ENCODE measurements around the gene SYT4. TPM values are rescaled to one million over a fixed set of nuclear protein-coding genes. Genes with fewer than 3 reads are reported as not detected.

SYT4 gene
- polyA plus RNA-seq, 1 of the 3 experiments (the other 2 are of a cell fraction) = 0.44 TPM

- H3K4me3 ChIP-seq (ENCODE audit: low read depth in 2 of 2, low read length in 1 of 2) = no peak overlapping the region
- CTCF ChIA-PET = interaction anchor here (0.5 kb wide), 1 partner anchor 1063 kb away, joined by 3 read pairs; no protein-coding TSS in a partner anchor
- H3K4me2 ChIP-seq = no peak overlapping the region
- H3K79me2 ChIP-seq (ENCODE audit: insufficient read depth) = no peaks in the 10 kb centered on the region
- H2AFZ ChIP-seq (ENCODE audit: low read depth) = no peak overlapping the region
- DNase-seq = no peak
- POLR2A ChIA-PET = no interaction called here
- no peaks in the 10 kb centered on the region for H3K4me1 ChIP-seq (ENCODE audit: control insufficient read depth in 1 of 2, insufficient read depth in 2 of 2, low read depth in 1 of 2, low read length in 1 of 2)
- 50% methylated on average over 2 of the region's 2 CpGs for WGBS (ENCODE audit: low lambda C conversion rate)
- no peaks in the 10 kb centered on the region for H3K27me3 ChIP-seq (ENCODE audit: insufficient read depth)
- H3K9me3 ChIP-seq = no peaks in the 10 kb centered on the region; the same call in 1 of the 2 replicates
- H3K9me2 ChIP-seq = no peaks in the 10 kb centered on the region
- H4K20me1 ChIP-seq (ENCODE audit: insufficient read depth) = no peaks in the 10 kb centered on the region
- H3K27ac ChIP-seq (ENCODE audit: low read depth in 2 of 2, low read length in 1 of 2) = no peak overlapping the region
- no peaks in the 10 kb centered on the region for H3K36me3 ChIP-seq (replicated peaks in 1 of 2; ENCODE audit: control insufficient read depth in 1 of 2, insufficient read depth in 2 of 2, low read length in 1 of 2)
- no peaks in the 10 kb centered on the region for H3F3A ChIP-seq (replicated peaks; ENCODE audit: insufficient read depth)
- TF ChIP-seq RXRA (IDR thresholded peaks at IDR 0.05; ENCODE audit: borderline replicate concordance, low read depth) (no peak), FOXM1 (IDR thresholded peaks at IDR 0.05; ENCODE audit: low read depth) (no peak), EZH2phosphoT487 (IDR thresholded peaks at IDR 0.05; ENCODE audit: borderline replicate concordance, low read depth) (no peak), MAX (IDR thresholded peaks at IDR 0.05; ENCODE audit: low read depth) (no peak), PBX3 (IDR thresholded peaks at IDR 0.05) (no peak), POLR2AphosphoS5 (IDR thresholded peaks at IDR 0.05; ENCODE audit: low read depth, low read length) (no peak)
- H3K9ac ChIP-seq = no peak overlapping the region
Measured at GRCh38 chr18:43236921-43237320, 40.4 kb downstream of the SYT4 start.

- 37% methylated on average over 2 of the region's 2 CpGs for WGBS (ENCODE audit: low lambda C conversion rate)
- Histone ChIP-seq H3K9me3 (no peaks in the 10 kb centered on the region), H3K27ac (ENCODE audit: low read depth in 2 of 2, low read length in 1 of 2) (no peak overlapping the region), H3K9me2 (no peaks in the 10 kb centered on the region), H2AFZ (ENCODE audit: low read depth) (no peak overlapping the region), H3F3A (replicated peaks; ENCODE audit: insufficient read depth) (no peaks in the 10 kb centered on the region), H3K27me3 (ENCODE audit: insufficient read depth) (no peaks in the 10 kb centered on the region), H3K79me2 (ENCODE audit: insufficient read depth) (no peaks in the 10 kb centered on the region), H4K20me1 (ENCODE audit: insufficient read depth) (no peaks in the 10 kb centered on the region), H3K4me1 (ENCODE audit: control insufficient read depth in 1 of 2, insufficient read depth in 2 of 2, low read depth in 1 of 2, low read length in 1 of 2) (no peaks in the 10 kb centered on the region), H3K4me2 (no peak overlapping the region), H3K36me3 (replicated peaks in 1 of 2; ENCODE audit: control insufficient read depth in 1 of 2, insufficient read depth in 2 of 2, low read length in 1 of 2) (no peaks in the 10 kb centered on the region), H3K4me3 (ENCODE audit: low read depth in 2 of 2, low read length in 1 of 2) (no peak overlapping the region), H3K9ac (no peak overlapping the region)
- TF ChIP-seq NFIC (IDR thresholded peaks at IDR 0.05; ENCODE audit: borderline replicate concordance) = no peak
- TF ChIP-seq RCOR1 (IDR thresholded peaks at IDR 0.05; ENCODE audit: low read length) = no peak
- no peak for TF ChIP-seq SMC3 (IDR thresholded peaks at IDR 0.05; ENCODE audit: low read depth, low read length)
- TF ChIP-seq YY1 (IDR thresholded peaks at IDR 0.05; ENCODE audit: low read depth) = no peak
- TF ChIP-seq CHD2 (IDR thresholded peaks at IDR 0.05; ENCODE audit: low read length, partially characterized antibody) = no peak
- TF ChIP-seq RAD21 (IDR thresholded peaks at IDR 0.05; ENCODE audit: low read length) = no peak
- no peak for TF ChIP-seq GATA2 (CRISPR knock-in tag; IDR thresholded peaks at IDR 0.05)
- no peak for TF ChIP-seq FOXM1 (IDR thresholded peaks at IDR 0.05; ENCODE audit: low read depth)
- no peak for TF ChIP-seq MEF2A (IDR thresholded peaks at IDR 0.05; ENCODE audit: borderline replicate concordance, low read depth)
- no peak for TF ChIP-seq CTCF (IDR thresholded peaks at IDR 0.05)
- DNase-seq = no peak
- POLR2A ChIA-PET = no interaction called here
- CTCF ChIA-PET = no interaction called here
Measured at GRCh38 chr18:43234889-43235288, 42.4 kb downstream of the SYT4 start.

All from SK-N-SH (cell line).